Measurements from ENCODE around the gene DCDC2B.

GRCh38 chr1:32194984-32195383, 13.9 kb upstream of the DCDC2B start:
- TF ChIP-seq CTCF (IDR thresholded peaks at IDR 0.05 in 8 of 11, conservative IDR thresholded peaks at IDR 0.05 in 3 of 11) (no peak), POLR2A (IDR thresholded peaks at IDR 0.05) (no peak)
